COLO668 (cell line): ENCODE measurements around the gene CRYBA2.

Experiments
- DNase-seq: peaks from one replicate; lab custom pipeline; 2025; ENCODE audit not compliant: unreplicated experiment; lab: John Stamatoyannopoulos, UW

The CRYBA2 gene

GRCh38 chr2:218983263-218983933, 9.8 kb downstream of the CRYBA2 start:
- peak; percentile 84 for DNase-seq

- peak; percentile 45 for DNase-seq
Observed at GRCh38 chr2:218982586-218983262, 10.5 kb downstream of the CRYBA2 start.

GRCh38 chr2:218981881-218982585, 11.2 kb downstream of the CRYBA2 start:
- DNase-seq = peak; percentile 85

- DNase-seq = peak; percentile 53
Observed at GRCh38 chr2:218981390-218981880, 11.8 kb downstream of the CRYBA2 start.

GRCh38 chr2:218980735-218981389, 12.4 kb downstream of the CRYBA2 start:
- DNase-seq = peak; percentile 27

- DNase-seq = peak; percentile 90
Observed at GRCh38 chr2:218979846-218980734, 13.1 kb downstream of the CRYBA2 start.

- DNase-seq = no peak
Observed at GRCh38 chr2:218975060-218975777, 18.0 kb downstream of the CRYBA2 start.

GRCh38 chr2:218970894-218971293, 22.3 kb downstream of the CRYBA2 start:
- no peak for DNase-seq

- DNase-seq = peak; percentile 75
Observed at GRCh38 chr2:218964041-218964771, 29.0 kb downstream of the CRYBA2 start.

GRCh38 chr2:218963601-218964000, 29.6 kb downstream of the CRYBA2 start:
- no peak for DNase-seq

- DNase-seq = peak; percentile 96
Observed at GRCh38 chr2:218962859-218963492, 30.2 kb downstream of the CRYBA2 start.

GRCh38 chr2:218961651-218962570, 31.3 kb downstream of the CRYBA2 start:
- peak; percentile 83 for DNase-seq

GRCh38 chr2:218961229-218961628, 32.0 kb downstream of the CRYBA2 start:
- no peak for DNase-seq

- peak; percentile 83 for DNase-seq
Observed at GRCh38 chr2:218960309-218961165, 32.7 kb downstream of the CRYBA2 start.

- DNase-seq = no peak
Observed at GRCh38 chr2:218959761-218960308, 33.4 kb downstream of the CRYBA2 start.

- DNase-seq = peak; percentile 96
Observed at GRCh38 chr2:218959141-218959731, 34.0 kb downstream of the CRYBA2 start, which contains the start of gene CDK5R2. CDK5R2 (plus strand) TSS chr2:218959666; CDS start chr2:218959821, 155 bp downstream.
